SW480 (cell line): ENCODE data around the gene BMPER.

ENCODE experiments used
- DNase-seq: peaks from one replicate; pipeline ENCODE4 v3.0.0-alpha.2; 2016; ENCODE audit warnings: low spot score

The BMPER gene

DNA sequence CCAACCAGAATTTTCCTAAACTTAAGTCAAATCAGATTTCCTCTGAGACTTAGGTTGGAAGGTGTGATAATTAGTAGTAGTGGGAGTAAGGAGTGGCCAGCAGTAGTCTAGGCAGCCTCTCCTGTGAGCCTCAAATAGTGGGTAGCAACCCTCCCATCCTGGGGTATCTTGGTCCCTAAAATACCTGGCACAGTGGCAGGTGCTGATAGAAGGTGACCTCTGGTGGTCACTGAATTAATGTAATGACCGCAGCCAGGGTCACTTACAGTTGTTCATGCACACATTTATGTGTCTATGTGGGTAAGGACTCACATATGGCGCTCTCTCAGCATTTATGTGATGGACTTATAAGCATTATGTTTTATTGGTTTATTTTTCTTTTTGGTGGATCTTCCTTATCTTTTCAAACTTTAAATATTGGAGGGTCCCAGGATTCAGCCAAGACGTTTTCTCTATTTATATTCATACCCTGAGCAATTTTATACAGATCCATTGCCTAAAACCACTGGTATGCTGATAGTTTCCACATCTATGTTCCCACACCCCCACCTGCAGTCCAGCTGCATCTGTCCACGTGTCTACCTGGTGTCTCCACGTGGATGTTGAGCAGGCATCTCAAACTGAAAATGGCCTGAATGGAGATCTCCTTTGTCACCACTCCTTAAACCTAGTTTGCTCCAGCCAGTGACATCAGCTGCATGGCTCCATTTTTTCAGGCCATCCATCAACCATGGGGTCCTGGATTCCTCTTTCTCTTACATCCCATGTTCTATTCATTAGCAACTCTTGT lies 18.3 kb downstream of the BMPER start:
- no peak for DNase-seq

DNA sequence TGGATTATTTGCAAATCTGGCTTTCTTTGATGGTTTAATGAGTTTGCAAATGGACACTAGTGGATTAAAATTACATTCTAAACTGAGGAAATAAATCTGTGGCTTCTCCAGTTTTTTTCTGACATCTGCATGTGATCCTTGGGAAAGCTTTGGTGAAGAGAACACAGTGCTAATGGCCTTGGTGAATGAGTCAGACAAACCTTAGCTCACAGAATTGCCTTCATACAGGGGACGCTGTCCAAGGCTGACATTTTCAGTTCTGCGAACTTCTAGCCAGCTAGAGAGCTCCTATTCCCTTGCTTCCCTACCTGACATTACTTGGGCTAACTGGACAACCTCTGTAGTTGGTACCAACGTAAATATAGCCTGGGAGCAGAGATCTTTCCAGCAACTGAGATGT lies 21.2 kb downstream of the BMPER start:
- DNase-seq, result no peak

DNA sequence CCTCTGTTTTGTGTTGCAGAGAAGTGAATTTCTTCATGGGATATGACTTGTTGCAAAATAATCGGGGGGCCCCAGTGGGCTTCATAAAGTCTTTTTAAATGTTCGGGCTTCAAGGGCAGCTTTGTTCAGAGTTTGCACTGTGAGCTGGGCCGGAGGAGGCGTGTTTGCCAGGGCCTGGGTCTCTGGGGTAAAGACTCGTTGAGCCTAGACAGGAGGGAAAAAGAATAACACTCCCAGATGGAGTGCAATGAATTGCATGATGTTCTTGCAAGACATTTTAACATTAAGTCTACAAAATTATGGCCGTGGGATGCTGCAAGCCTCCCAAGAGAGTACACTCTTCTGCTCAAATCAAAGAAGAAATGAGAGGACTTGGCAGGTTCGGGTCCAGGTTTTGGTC lies 23.6 kb downstream of the BMPER start:
- DNase-seq, result no peak

DNA sequence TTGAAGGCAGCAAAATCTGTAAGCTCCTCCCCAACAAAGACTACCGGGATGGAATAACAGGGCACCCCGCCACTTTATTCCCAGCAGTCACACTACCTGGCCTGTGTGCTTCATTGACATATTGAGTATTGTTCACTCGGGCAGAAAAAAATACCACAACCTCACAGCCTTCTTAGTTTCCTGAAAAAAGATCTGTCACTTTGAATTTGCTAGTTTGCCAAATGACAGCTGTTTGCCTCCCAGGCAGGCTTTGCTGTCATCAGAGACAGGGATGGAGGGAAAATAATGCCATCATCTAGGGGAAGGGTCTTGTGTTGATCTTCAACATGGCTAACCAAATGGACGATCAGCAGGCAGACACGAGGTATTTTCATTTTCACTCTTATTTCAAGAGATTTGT lies 26.9 kb downstream of the BMPER start:
- no peak for DNase-seq

DNA sequence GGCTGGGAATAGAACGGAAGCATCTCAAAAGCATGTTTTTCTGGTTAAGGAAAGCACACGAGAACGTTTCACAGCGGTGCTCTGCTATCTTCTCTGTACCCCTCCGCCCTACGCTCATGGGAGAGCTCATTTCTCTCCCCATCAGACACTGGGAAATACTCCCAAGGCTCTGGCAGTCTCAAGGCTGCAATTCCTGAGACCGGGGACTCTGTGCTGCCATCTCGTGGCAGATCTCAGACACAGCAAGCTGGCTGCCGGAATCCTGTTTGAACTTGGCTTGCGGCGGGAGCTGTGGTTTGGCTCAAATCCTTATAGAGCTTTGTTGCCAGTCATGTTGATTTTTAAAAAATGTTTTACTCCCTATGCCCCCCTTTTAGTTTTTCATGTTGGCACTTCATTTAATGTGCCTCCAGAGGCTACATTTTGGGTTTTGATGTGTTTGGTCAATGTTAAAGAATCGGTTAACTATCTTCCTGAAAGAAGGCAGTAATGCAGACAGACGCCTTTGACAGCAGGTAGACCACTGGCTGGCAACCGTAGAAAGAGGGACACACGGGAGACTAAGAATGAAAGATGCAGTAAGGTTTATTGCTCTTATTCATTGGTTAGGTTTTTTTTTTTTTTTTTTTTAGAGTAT lies 27.6 kb downstream of the BMPER start:
- peak; percentile 78 for DNase-seq

DNA sequence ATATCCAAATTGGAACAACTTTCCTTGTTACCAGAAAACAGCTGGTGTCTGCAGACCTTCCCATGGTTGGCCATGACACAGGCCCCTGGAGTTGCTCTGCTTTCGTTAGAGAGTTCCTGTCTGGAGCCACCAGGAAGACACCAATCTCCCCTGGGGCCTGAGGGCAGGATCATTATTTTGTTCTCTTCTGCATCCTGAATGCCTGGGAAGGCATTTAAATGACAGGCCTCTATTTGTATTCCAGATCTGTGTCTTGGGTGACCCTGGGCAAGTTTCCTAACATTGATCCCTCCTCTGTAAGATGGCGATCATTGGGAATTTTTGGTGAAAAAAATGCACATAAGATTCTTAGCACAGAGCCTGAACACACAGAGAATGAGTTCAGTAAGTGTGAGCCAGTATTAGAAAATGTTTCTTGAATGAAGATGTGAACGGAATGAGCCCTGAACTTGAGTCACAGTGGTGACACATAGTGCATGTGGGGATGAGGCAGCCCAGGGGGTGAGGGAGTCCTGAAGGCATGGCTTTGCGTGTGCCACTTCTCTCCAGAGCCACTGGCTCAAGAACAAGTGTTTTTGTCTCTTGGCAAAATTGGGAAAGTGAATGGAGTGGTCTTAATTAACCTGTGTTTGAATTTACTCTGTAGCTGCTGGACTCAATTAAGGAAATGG lies 28.4 kb downstream of the BMPER start:
- DNase-seq, result no peak

DNA sequence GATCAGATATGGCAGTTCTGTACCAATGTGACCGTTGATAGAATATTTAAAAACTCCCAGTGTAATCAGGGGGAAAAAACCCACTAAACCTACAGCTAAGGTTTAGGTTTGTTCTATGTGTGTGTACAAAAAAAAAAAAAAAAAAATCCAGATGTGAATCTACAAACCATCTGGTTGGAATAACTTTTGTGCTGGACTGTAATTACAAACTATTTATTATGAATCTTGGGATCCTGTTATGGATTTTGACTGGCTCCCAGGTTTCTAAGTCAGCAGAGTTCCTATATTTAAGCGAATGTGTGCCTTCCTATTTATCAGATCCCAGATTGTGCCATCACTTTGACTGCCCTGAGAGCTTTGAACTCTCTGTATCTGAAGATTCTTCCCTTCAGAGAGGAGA lies 29.1 kb downstream of the BMPER start:
- DNase-seq, result no peak

DNA sequence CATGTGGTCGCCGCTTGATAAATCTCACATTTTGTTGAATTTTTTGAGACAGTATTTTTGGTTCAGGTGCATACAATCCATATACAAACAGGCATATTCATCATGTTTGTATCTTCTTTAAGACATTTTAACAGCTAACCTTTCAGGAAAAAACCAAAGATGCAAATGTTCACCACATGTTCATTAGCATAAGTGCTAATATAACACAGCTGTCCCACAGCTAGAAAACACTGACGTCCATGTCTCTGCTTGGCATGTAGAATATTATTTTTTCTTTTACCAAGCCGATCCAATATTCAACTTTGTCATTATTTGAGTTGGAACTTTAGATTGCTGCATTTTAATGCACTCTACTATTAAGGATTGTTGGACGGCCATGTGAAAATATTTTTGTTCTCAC lies 31.2 kb downstream of the BMPER start:
- no peak for DNase-seq

DNA sequence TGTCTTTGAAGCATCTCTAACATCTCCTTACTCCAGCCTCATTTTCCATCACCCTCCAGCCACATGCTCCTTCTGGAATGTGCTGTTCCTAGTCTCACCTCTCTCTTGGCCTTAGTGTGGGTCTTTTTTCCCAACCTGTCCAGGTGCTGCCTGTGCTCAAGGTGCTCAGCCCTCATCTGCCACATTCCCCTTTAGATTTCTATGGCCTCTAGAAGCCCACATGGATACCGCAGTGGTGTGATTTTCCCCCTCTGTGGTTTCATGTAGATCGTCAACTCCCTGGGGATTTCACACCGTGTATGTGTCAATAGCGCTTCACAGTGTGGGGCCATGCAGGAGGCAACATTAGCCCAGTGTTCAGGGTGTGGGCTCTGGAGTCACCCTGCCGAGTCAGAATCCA lies 32.5 kb downstream of the BMPER start:
- no peak for DNase-seq

DNA sequence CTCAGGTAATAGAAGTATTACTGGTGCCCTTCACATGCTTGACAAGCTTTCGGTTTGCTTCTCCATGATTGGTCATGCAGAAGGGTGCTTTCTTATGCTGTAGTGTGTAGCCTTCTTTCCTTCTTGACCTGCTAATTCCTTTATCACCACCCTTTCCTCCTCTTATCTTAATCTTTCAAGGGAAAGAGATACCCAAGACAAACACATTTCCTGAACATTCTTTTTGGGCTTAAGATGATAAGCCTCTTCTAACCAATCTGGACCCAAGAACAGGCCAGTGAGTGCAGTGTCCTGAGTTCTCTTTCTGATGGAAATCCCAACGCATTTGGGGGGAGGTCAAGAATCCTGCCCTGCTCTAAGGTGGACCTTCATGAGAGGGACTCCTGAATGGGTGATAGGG lies 33.8 kb downstream of the BMPER start:
- DNase-seq, result no peak

DNA sequence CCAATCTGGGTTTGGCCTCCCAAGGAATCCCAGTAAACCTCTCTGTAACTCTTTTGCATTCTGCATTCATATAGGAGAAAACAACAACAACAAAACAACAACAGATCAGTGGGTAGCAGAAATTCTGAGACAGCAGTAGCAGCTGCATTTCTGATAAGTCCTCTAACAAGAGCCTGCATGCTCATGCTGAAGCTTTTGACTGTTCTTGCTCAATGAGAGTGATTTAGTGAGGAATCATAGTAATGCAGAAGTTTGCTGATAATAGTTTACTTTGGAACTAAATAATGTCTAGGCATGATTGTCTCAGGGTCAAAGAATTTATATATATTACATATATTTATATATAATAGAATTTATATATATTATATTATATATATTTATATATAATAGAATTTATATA lies 35.2 kb downstream of the BMPER start:
- no peak for DNase-seq

DNA sequence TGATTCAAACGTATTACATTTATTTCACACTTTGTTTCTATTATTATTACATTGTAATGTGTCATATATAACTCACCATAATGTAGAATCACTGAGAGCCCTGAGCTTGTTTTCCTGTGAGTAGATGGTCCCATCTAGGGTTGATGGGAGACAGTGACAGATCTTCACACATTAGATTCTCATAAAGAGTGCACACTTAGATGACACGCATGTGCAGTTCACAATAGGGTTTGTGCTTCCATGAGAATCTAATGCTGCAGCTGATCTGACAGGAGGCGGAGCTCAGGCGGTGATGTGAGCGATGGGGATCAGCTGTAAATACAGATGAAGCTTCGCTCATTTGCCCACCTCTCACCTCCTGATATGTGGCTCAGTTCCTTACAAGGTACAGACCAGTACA lies 36.1 kb downstream of the BMPER start:
- DNase-seq, result no peak

DNA sequence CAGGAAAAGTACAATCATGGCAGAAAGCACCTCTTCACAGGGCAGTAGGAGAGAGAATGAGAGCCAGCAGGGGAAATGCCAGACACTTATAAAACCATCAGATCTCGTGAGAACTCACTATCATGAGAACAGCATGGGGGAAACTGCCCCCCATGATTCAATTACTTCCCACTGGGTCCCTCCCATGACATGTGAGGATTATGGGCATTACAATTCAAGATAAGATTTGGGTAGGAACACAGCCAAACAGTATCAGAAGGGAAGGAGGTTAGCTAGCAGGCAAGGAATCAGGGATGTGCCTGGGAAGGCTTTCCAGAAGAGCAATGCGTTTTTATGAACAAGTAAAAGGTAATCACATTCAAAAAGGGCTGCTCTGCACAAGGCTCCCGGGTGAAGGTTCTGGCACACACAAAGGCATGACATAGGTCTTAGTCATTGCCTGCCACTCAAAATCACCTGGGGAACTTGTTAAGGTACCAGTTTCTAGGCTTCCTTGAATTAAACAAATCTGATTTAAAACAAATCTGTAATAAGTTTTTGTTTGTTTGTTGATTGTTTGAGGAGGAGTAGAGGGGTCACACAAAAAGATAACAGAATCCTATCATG lies 40.9 kb downstream of the BMPER start:
- no peak for DNase-seq

DNA sequence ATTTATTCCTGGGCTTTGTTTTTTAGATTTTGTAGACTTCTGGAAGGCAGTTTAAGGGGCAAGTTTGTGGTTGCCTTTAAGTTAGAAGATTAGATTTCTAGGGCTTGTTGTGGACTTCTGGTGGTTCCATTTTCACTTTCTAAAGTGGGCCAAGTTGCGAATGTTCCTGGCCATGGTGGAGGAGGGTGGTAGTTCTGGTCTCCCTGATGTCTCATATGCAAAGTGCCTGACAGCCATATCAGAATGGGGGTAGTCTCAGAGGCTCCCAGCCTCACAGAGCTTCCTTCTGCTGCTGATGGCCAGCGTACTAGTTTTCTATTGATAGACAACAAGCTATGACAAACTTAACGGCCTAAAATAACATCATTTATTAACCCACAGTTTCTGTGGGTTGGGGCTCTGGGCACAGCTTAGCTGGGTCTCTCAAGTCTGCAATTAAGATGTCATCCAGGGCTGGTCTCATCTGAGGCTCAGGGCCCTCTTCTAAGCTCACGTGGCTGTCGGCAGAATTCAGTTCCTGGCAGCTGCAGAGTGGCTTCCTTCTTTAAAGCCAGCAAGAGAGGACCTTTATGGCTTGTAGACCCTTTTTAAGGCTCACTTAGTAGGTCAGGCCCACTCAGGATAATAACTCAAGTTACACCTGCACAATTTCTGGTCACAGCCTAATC lies 44.8 kb downstream of the BMPER start:
- no peak for DNase-seq

DNA sequence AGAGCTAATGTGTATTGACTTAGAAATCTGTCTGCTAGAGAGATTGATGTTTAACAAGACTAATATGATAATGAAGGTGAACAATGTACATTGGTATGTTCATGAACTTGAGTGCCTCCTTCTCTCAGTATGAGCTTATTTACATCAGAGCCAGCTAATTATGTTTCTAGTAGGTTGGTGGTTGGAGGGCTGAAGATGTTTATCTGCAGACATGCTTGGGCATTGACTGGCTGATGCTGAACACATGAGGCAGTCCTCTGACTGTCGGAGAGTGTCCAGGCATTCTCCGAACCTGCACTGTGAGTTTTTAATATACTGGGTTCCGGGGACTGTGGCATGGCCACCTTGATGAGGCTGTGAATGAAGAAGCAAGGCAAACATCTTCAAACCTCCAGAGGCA lies 47.5 kb downstream of the BMPER start:
- no peak for DNase-seq

DNA sequence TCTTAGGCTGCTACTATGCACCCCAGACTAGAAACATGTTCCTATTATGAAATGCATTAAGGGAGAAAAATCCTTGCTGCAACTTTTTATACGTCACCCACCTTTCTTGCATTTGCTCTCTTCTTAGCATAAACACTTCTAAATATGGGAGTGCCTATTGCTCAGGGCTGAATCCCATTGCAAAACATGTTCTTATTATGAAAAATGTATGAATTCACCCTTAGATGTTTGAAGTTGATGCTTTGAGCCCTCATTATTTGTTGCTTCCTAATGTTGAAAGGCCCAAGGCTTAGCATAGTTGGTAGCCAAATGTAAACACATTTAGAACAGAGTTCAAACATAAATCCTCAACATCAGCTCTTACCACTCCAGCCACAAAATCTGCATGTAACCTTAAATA lies 52.8 kb downstream of the BMPER start:
- DNase-seq, result peak; percentile 48

DNA sequence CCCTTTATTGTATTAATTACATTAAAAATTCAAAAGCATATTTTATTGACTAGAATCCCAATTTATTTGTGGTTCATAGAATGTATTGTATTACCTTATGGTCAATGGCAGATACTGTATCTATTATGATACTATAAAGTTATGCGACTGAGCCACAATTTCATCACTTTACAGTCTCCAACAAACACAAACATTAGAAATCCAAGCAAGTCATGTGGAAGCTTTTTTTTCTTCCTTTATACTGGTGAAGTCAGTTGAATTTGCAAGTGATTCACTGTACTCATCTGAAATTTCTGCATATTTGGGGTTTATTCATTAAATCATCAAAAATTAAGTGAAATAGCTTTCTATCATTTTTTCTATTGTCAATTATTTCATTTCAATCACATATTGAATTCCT lies 54.3 kb downstream of the BMPER start:
- DNase-seq, result no peak

DNA sequence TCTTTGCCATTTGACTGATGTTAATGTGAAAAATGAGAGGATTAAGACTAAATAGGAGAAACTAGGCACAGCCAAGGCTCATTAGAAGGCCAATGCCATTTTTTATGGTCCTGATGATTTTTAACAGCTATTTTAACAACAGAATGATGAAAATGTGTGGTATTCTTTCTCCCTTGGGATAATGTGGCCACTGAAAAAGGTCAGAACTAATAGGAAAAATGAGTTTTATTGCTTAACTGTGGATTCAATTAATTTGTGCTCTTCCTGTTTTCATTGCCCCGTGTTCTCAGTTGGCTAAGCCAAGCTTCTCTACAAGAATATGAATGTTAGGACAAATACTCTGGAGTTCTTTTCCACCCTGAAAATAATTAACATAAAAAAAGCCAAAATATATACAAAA lies 56.6 kb downstream of the BMPER start:
- DNase-seq, result no peak

DNA sequence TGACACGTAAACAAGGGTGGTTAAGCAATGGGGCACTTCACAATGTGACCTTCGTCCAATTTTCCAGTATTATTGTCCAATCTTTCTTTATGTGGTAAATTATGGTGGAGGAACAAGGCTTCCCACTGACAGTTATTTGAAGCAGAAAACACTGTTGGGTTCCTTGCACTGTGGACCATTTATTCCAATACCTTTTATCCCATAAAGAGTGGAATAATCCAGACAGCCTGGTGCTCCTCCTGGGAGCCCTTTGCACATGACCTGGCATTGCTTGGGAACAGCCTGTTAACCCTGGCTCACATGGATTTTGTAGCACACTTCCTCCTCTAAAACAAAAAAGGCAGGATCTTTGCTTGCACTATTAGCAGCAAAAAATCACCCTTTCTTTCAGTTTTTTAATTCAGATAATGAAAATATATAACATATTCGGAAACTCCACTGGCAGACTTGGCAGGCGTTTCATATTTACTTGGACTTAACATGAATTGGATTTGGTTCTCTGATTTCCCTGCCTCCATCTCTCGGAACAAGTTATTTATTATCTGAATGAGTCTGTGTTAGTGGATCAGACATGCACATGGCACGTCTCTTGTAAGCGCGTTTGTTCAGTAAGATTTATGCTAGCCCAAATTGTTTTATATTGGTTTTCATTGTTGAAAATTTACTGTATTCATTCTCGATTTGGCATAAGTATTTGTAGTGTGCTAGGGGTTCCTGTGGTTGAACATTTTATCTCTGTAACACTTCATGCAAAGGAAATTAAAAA lies 59.3 kb downstream of the BMPER start:
- no peak for DNase-seq

DNA sequence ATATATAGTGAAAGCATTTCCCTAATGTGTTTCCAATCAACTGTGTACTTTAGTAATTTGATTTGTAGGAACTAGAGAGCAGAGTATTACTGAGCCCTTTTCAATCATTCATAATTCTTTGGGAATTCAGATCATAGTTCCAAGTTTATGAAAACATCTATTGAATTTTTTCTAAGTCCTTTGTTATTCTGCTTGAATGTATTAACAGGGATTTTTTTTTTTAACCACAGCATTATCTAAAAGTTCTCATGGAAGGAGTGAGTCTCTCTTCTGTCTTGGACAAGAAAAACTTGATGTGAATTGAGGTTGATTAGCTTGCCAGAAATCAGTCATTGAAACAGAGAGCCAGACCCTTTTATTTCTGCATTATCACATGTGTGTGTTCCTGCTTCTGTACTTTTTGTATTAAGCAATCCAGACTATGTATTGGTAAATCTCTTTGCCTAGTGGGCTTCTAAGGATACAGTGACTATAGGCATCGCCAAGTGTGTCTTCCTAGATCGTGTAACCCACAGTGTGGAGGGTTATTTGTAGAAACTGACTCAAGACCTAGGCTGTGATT lies 59.9 kb downstream of the BMPER start:
- DNase-seq, result no peak

DNA sequence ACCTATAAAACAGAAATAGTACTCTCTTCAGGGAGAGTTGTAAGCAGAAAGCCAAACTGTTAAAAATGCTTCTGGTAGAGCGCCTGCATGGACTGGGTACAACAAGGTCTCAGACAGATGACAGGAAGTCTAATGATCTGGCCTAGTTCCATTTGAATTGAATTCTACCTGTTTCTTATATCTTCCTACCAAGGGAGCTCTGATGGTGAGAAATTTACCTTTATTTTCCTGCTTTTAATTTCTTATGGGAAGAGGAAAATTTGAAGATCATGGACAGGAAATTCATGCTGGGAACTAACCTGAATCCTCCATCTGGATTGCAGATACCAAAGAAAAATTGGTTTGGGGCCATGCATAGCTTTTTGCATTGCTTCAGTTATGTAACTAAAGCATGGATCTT lies 63.3 kb downstream of the BMPER start:
- DNase-seq, result no peak
